Measurements from ENCODE around the gene JUP. TPM values are rescaled to one million over a fixed set of nuclear protein-coding genes. Genes with fewer than 3 reads are reported as not detected.

Gene JUP
- total and polyA plus RNA-seq, 7 donors: 22.2 to 494 (median 40.3) TPM

- Histone ChIP-seq H3K36me3 (peaks cover 0 to 68% (median 13%) of the 10 kb centered on the region in 4 donors), H3K4me3 (no peak overlapping the region), H3K9me3 (no peaks in the 10 kb centered on the region), H3K27me3 (no peaks in the 10 kb centered on the region), H3K27ac (no peak overlapping the region), H3K4me1 (no peaks in the 10 kb centered on the region)
- intact Hi-C loops (cut with DNase I): no loop called here
- TF ChIP-seq EP300 (IDR thresholded peaks at IDR 0.05) (no peak), CTCF (IDR thresholded peaks at IDR 0.05) (no peak), POLR2AphosphoS5 (IDR thresholded peaks at IDR 0.05) (no peak), POLR2A (IDR thresholded peaks at IDR 0.05) (no peak)
- DNase-seq: no peak
- 91 to 95% methylated on average over 16 of the region's 16 CpGs for WGBS, 2 donors
Measured at GRCh38 chr17:41762841-41763240, 23.7 kb downstream of the JUP start.

- intact Hi-C loops (cut with DNase I): no loop called here
- TF ChIP-seq POLR2AphosphoS5 (IDR thresholded peaks at IDR 0.05) (no peak), POLR2A (IDR thresholded peaks at IDR 0.05) (no peak), EP300 (IDR thresholded peaks at IDR 0.05) (no peak), CTCF (IDR thresholded peaks at IDR 0.05) (no peak)
Measured at GRCh38 chr17:41762391-41762790, 24.1 kb downstream of the JUP start.

GRCh38 chr17:41760878-41761277 lies 25.6 kb downstream of the JUP start:
- peaks cover 0 to 72% (median 13%) of the 10 kb centered on the region in 4 donors for H3K36me3 ChIP-seq
- no peaks in the 10 kb centered on the region for H3K27me3 ChIP-seq
- no peaks in the 10 kb centered on the region for H3K9me3 ChIP-seq
- no peak for TF ChIP-seq POLR2AphosphoS5 (IDR thresholded peaks at IDR 0.05)
- TF ChIP-seq EP300 (IDR thresholded peaks at IDR 0.05): no peak
- no peak for TF ChIP-seq POLR2A (IDR thresholded peaks at IDR 0.05)
- no peak for TF ChIP-seq CTCF (IDR thresholded peaks at IDR 0.05)
- H3K4me3 ChIP-seq: no peak overlapping the region
- intact Hi-C loops (cut with DNase I): no loop called here
- no peak for DNase-seq
- WGBS, 2 donors: 82 to 92% methylated on average over 6 of the region's 6 CpGs
- H3K4me1 ChIP-seq: no peaks in the 10 kb centered on the region
- no peak overlapping the region for H3K27ac ChIP-seq

More at GRCh38 chr17:41762391-41762790, 24.1 kb downstream of the JUP start:
- no peak for DNase-seq
- Histone ChIP-seq H3K27me3 (no peaks in the 10 kb centered on the region), H3K4me3 (no peak overlapping the region), H3K9me3 (no peaks in the 10 kb centered on the region), H3K4me1 (no peaks in the 10 kb centered on the region), H3K27ac (no peak overlapping the region), H3K36me3 (peaks cover 0 to 68% (median 13%) of the 10 kb centered on the region in 4 donors)
- WGBS, 2 donors: 93 to 95% methylated on average over 6 of the region's 6 CpGs

- peaks cover 0 to 58% (median 9%) of the 10 kb centered on the region in 4 donors for H3K36me3 ChIP-seq
- TF ChIP-seq POLR2A (IDR thresholded peaks at IDR 0.05) (no peak), EP300 (IDR thresholded peaks at IDR 0.05) (no peak), CTCF (IDR thresholded peaks at IDR 0.05) (no peak), POLR2AphosphoS5 (IDR thresholded peaks at IDR 0.05) (no peak)
- H3K4me1 ChIP-seq: no peaks in the 10 kb centered on the region
- H3K27me3 ChIP-seq: no peaks in the 10 kb centered on the region
- no peak overlapping the region for H3K27ac ChIP-seq
- no peak overlapping the region for H3K4me3 ChIP-seq
- intact Hi-C loops (cut with DNase I): no loop called here
- WGBS, 2 donors: 86 to 91% methylated on average over 9 of the region's 9 CpGs
- no peak for DNase-seq
- H3K9me3 ChIP-seq: no peaks in the 10 kb centered on the region
Measured at GRCh38 chr17:41758601-41759000, 27.9 kb downstream of the JUP start.

- no peaks in the 10 kb centered on the region for H3K4me1 ChIP-seq
- no peak overlapping the region for H3K4me3 ChIP-seq
- 76 to 83% methylated on average over 12 of the region's 12 CpGs for WGBS, 2 donors
- TF ChIP-seq POLR2A (IDR thresholded peaks at IDR 0.05) (no peak), EP300 (IDR thresholded peaks at IDR 0.05) (no peak), POLR2AphosphoS5 (IDR thresholded peaks at IDR 0.05) (no peak), CTCF (IDR thresholded peaks at IDR 0.05) (no peak)
- H3K27me3 ChIP-seq: no peaks in the 10 kb centered on the region
- no peaks in the 10 kb centered on the region for H3K9me3 ChIP-seq
- no peak overlapping the region for H3K27ac ChIP-seq
- intact Hi-C loops (cut with DNase I): no loop called here
- DNase-seq: no peak
- peaks cover 0 to 34% (median 3%) of the 10 kb centered on the region in 4 donors for H3K36me3 ChIP-seq
Measured at GRCh38 chr17:41754066-41754465, 32.4 kb downstream of the JUP start.
